ENCODE results near the gene FAM47A.

FAM47A gene

DNA sequence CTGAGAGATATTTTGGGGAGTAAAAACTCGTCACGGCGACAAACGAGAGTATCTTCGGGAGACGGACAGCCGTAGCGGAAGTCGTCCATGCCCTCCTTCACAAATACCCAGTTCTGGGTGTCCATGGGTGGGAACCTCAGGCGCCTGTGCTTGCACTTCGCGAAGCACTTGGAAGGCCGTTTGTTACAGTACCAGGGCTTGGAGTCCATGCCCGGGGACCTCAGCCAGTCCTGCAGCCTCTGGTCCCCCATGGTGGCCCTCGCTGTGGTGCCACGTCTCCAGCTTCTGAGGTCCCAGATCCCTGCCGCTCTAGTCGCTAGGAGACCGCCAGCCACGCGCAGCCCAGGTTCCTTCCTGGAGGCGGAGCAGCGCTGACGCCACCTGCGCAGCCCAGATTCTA, at the start of gene FAM47A:
Gene FAM47A, minus strand, starts transcription at position 287 of the 400 bp plus-strand sequence. Its CDS starts 36 bp downstream, at position 251.
- DNase-seq, result no peak

DNA sequence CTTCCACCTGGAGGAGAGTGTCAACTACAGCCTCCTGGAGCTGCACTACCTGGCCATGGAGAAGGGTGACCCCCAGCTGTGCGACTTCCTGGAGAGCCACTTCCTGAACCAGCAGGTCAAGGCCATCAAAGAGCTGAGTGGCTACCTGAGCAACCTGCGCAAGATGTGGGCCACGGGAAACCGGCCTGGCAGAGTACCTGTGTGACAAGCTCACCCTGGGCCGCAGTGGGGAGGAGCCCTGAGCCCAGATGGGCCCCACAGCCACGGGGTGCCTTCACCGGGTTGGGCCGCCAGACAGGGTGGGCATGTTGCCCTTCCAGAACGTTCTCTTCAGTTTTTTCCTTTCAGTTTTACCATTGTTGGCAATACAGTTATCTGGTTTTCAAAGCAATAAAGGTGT, 15.2 kb upstream of the FAM47A start:
- no peak for DNase-seq

GRCh38 chrX:34146906-34147305, 14.8 kb upstream of the FAM47A start:
- no peak for DNase-seq

DNA sequence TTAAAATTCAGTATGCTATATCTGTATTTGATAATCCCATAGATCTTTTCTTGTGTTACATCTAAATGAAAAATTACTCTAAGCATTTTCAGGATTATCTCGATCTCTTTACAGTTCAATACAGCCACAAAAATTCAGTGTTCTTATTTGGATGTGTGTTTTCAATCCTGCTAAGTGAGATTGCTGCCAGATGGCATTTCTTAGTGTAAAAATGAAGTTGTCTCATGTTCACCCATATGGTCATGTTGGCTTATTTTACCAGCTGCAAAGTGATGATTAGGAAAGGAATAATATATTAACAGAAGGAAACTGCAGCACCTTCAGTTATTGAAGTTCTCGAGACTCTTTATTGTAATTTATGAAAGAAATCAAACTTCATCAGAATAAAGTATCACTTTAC, 12.1 kb upstream of the FAM47A start:
- no peak for DNase-seq

- no peak for DNase-seq
These were observed 8.7 kb upstream of the FAM47A start for GRCh38 chrX:34140816-34141215.

DNA sequence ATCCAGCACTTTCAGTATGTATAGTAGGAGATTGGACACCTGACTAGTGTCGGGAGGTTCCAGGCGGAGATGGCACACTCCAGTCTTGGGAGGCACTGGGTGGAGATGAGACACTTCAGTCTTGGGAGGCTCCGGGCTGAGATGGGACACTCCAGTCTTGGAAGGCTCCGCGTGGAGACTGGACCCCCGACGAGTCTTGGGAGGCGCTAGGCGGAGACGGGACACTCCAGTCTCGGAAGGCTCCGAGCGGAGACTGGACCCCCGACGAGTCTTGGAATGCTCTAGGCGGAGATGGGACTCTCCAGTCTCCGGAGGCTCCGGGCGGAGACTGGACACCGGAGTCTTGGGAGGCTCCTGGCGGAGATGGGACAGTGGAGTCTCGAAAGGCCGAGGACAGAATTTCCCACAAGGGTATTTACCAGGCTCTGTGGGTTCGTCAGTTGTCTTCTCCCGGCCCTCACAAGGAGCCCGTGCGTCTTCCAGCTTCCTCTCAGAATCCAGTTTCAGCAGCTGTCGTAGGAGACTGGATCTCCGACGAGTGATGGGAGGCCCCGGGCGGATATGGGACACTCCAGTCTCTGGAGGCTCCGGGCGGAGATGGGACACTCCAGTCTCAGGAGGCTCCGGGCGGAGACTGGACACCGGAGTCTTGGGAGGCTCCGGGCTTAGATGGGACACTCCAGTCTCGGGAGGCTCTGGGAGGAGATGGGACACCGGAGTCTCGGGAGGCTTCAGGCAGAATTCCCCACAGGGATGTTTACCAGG, 952 bp downstream of the FAM47A start:
- no peak for DNase-seq

- no peak for DNase-seq
These were observed 1.6 kb downstream of the FAM47A start for GRCh38 chrX:34130501-34130900.

DNA sequence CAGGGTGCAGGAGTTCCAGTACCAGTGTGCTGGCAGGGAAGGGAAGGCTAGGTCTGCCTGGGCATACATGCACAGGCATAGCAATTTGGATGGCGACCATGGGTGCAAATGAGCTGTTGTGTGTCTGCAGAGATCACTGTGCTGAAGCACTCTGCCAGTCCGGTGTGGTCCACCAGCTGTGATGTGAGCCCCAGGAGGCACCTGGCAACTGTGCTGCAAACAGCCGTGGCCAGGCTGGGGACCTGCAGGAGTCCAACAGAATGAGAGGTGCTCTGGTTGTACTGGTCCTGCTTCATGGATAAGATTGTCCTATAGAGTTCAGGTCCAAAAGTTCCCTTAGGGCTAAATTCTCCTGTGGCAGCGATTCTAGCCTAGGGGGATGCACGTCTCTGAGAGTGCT, 6.1 kb downstream of the FAM47A start:
- no peak for DNase-seq

- no peak for DNase-seq
These were observed 13.0 kb downstream of the FAM47A start for GRCh38 chrX:34119122-34119521.

GRCh38 chrX:34112459-34112858, 19.7 kb downstream of the FAM47A start:
- DNase-seq, result no peak
